Gastrocnemius medialis (tissue), 4 donors: ENCODE measurements around the gene GSTT2.
"Not testable (repeated sequence)": the region's sequence is repeated elsewhere in the genome, so short reads cannot be mapped to it uniquely, and the experiment has no call there.

Experiments used
- POLR2A ChIP-seq, 2 donors: fragments of 450-650 bp; IDR thresholded peaks; one replicate each; pipeline ENCODE4 v1.6.1; 2017; ENCODE audit warnings: antibody characterized with exemption in 2 of 2, mild to moderate bottlenecking in 2 of 2, moderate library complexity in 2 of 2
- TF ChIP-seq, protein P1 (sequence below), 5 experiments: fragments of 450-650 bp in 3 of 5; fragments of 200-600 bp in 2 of 5; sonication (generic) in 2 of 5; IDR thresholded peaks in 4 of 5; conservative IDR thresholded peaks in 1 of 5; 1 replicate in 4 of 5; 2 replicates in 1 of 5; pipeline ENCODE4 v1.5.1; 2016 to 2019; ENCODE audit warnings: antibody characterized with exemption in 5 of 5, mild to moderate bottlenecking in 3 of 5, moderate library complexity in 3 of 5

DNA sequence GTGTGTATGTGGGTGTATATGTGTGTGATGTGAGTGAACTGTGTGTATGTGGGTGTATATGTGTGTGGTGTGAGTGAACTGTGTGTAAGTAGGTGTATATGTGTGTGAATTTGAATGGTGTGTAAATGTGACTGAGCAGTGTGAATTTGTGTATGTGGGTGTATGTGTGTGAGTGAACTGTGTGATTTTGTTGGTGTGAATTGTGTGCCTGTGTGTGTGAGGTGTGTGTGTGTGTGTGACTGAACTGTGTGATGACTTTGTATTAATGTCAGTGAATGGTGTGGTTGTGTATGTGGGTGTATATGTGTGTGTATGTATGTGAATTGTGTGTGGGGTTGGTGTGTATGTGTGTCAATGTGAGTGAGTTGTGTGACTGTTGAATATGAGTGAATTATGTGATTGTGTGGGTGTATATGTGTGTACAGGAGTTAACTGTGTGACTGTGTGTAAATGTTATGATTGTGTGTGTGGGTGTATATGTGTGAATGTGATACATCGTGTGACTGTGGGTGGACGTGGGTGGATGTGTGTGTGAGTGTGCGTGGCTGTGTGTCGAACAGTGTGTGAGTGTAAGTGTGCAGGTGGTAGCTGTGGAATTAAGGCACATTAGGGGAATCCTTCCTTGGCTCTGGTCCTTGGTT is 6.7 kb downstream of the GSTT2 start:
- TF ChIP-seq, protein P1, sequence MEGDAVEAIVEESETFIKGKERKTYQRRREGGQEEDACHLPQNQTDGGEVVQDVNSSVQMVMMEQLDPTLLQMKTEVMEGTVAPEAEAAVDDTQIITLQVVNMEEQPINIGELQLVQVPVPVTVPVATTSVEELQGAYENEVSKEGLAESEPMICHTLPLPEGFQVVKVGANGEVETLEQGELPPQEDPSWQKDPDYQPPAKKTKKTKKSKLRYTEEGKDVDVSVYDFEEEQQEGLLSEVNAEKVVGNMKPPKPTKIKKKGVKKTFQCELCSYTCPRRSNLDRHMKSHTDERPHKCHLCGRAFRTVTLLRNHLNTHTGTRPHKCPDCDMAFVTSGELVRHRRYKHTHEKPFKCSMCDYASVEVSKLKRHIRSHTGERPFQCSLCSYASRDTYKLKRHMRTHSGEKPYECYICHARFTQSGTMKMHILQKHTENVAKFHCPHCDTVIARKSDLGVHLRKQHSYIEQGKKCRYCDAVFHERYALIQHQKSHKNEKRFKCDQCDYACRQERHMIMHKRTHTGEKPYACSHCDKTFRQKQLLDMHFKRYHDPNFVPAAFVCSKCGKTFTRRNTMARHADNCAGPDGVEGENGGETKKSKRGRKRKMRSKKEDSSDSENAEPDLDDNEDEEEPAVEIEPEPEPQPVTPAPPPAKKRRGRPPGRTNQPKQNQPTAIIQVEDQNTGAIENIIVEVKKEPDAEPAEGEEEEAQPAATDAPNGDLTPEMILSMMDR (IDR thresholded peaks at IDR 0.05 in 4 of 5, conservative IDR thresholded peaks at IDR 0.05 in 1 of 5), result not testable (repeated sequence)
- not testable (repeated sequence) for TF ChIP-seq POLR2A (IDR thresholded peaks at IDR 0.05)
